Fibroblast of mammary gland (primary cell): ENCODE data around the gene SNX24.
"Not testable (repeated sequence)": the region's sequence is repeated elsewhere in the genome, so short reads cannot be mapped to it uniquely, and the experiment has no call there.

Experiments
- DNase-seq: peaks from one replicate; pipeline ENCODE4 v3.0.0-alpha.2; 2010; ENCODE audit warnings: low read depth
- H3K4me3 ChIP-seq: 2 replicates; pipeline ENCODE4 v1.5.1; 2011; ENCODE audit warnings: low read depth, mild to moderate bottlenecking, low read length, moderate library complexity; ENCODE audit not compliant: control insufficient read depth
- CTCF ChIP-seq: conservative IDR thresholded peaks from 2 replicates; pipeline ENCODE4 v1.5.1; 2011; ENCODE audit warnings: low read depth, low read length, inconsistent platforms; ENCODE audit not compliant: control insufficient read depth, insufficient read depth

Gene SNX24

GRCh38 chr5:122909470-122910100 lies 64.2 kb downstream of the SNX24 start:
- no peak overlapping the region for H3K4me3 ChIP-seq
- DNase-seq = no peak
- TF ChIP-seq CTCF = no peak

- DNase-seq, H3K4me3 ChIP-seq: not testable (repeated sequence)
Measured at GRCh38 chr5:122913436-122913835, 68.0 kb downstream of the SNX24 start.

- no peak overlapping the region for H3K4me3 ChIP-seq
- no peak for TF ChIP-seq CTCF
- DNase-seq = no peak
Measured at GRCh38 chr5:122915717-122916461, 70.5 kb downstream of the SNX24 start.

GRCh38 chr5:122916490-122916889 lies 71.1 kb downstream of the SNX24 start:
- no peak for TF ChIP-seq CTCF
- no peak for DNase-seq
- no peak overlapping the region for H3K4me3 ChIP-seq

- TF ChIP-seq CTCF = no peak
- H3K4me3 ChIP-seq = no peak overlapping the region
- DNase-seq = no peak
Measured at GRCh38 chr5:122919969-122920368, 74.6 kb downstream of the SNX24 start.

GRCh38 chr5:122921826-122922225 lies 76.4 kb downstream of the SNX24 start:
- TF ChIP-seq CTCF = no peak
- H3K4me3 ChIP-seq = no peak overlapping the region
- DNase-seq = no peak

- peak; percentile 43 for DNase-seq
- TF ChIP-seq CTCF = no peak
- no peak overlapping the region for H3K4me3 ChIP-seq
Measured at GRCh38 chr5:122924203-122924602, 78.8 kb downstream of the SNX24 start.
